ENCODE measurements around the gene SLC50A1.
"Not testable (repeated sequence)": the region's sequence is repeated elsewhere in the genome, so short reads cannot be mapped to it uniquely, and the experiment has no call there.

Gene SLC50A1

DNA sequence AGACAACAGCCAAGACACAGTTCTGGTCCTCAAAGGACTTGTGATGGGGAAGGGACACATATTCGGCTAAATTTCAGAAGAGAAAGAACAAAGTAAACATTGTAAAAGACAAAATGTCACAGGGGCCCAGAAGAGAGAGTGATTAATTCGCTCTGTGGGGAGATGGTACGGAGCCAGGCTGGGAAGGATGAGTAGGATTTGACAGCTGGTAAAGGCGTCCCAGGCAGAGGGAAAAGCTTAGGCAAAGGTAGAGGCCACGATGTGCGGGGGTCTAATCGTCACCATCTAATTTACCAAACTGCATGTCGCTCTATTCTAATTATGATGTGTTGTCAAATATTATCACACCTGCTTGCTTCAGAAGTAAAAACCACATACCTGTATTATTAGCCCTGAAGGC, 25.3 kb upstream of the SLC50A1 start:
- H3K27me3 Mint-ChIP-seq (ENCODE audit: low read depth, poor library complexity): peaks cover 19% of the 10 kb centered on the region
- no peak overlapping the region for H3K4me3 Mint-ChIP-seq
- no peaks in the 10 kb centered on the region for H3K36me3 Mint-ChIP-seq (ENCODE audit: low read depth)
- peaks cover 28% of the 10 kb centered on the region for H3K4me1 Mint-ChIP-seq
- DNase-seq: no peak
- H3K27ac Mint-ChIP-seq: no peak overlapping the region
- TF ChIP-seq, protein P1, sequence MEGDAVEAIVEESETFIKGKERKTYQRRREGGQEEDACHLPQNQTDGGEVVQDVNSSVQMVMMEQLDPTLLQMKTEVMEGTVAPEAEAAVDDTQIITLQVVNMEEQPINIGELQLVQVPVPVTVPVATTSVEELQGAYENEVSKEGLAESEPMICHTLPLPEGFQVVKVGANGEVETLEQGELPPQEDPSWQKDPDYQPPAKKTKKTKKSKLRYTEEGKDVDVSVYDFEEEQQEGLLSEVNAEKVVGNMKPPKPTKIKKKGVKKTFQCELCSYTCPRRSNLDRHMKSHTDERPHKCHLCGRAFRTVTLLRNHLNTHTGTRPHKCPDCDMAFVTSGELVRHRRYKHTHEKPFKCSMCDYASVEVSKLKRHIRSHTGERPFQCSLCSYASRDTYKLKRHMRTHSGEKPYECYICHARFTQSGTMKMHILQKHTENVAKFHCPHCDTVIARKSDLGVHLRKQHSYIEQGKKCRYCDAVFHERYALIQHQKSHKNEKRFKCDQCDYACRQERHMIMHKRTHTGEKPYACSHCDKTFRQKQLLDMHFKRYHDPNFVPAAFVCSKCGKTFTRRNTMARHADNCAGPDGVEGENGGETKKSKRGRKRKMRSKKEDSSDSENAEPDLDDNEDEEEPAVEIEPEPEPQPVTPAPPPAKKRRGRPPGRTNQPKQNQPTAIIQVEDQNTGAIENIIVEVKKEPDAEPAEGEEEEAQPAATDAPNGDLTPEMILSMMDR (IDR thresholded peaks at IDR 0.05): no peak
- no peaks in the 10 kb centered on the region for H3K9me3 Mint-ChIP-seq

DNA sequence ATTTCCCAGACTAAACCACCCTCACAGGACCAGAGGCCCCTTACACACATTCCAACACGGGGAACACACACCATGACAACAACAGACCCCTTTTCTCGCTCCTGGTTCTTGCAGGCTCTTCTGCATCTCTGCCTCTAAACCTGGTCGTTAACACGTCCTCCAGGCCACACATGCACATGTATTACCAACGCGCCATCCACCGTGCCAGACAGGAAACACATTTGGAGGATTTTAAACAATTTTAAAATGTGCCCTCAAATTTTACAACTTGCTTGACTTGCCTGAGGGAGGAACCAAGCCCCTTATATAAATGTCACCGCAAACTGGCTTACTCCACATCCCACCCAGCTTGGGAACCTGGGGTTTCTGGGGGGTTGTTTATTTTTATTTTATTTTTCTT, 24.8 kb upstream of the SLC50A1 start:
- DNase-seq: no peak
- H3K4me3 Mint-ChIP-seq: no peak overlapping the region
- no peak overlapping the region for H3K27ac Mint-ChIP-seq
- H3K9me3 Mint-ChIP-seq: no peaks in the 10 kb centered on the region
- peaks cover 28% of the 10 kb centered on the region for H3K4me1 Mint-ChIP-seq
- peaks cover 19% of the 10 kb centered on the region for H3K27me3 Mint-ChIP-seq (ENCODE audit: low read depth, poor library complexity)
- H3K36me3 Mint-ChIP-seq (ENCODE audit: low read depth): no peaks in the 10 kb centered on the region
- TF ChIP-seq, protein P1 (IDR thresholded peaks at IDR 0.05): no peak

DNA sequence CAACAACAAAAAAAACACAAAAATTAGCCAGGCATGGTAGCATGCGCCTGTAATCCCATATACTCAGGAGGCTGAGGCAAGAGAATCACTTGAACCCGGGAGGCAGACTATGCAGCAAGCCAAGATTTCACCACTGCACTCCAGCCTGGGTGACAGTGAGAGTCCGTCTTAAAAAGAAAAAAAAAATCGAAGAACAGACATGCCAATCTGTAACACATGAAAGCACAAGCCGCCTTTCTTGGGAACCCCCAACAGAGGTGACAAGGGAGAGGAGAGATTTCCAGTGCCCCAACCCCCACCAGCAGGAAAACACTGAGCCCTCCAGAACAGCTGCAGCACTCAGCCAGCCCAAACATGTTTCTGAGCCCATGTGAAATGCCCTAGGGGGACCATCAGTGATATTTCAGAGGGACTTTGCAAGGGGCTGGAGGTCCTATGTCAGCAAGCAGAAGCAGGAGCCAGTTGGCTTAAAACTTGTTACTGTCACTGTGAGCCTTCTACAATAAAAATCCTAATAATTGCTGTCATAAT, 22.1 kb upstream of the SLC50A1 start:
- Mint-ChIP-seq H3K27ac (no peak overlapping the region), H3K27me3 (ENCODE audit: low read depth, poor library complexity) (peaks cover 11% of the 10 kb centered on the region), H3K36me3 (ENCODE audit: low read depth) (no peaks in the 10 kb centered on the region), H3K9me3 (no peaks in the 10 kb centered on the region), H3K4me3 (no peak overlapping the region), H3K4me1 (peaks cover 28% of the 10 kb centered on the region)
- no peak for DNase-seq
- TF ChIP-seq, protein P1 (IDR thresholded peaks at IDR 0.05): no peak

DNA sequence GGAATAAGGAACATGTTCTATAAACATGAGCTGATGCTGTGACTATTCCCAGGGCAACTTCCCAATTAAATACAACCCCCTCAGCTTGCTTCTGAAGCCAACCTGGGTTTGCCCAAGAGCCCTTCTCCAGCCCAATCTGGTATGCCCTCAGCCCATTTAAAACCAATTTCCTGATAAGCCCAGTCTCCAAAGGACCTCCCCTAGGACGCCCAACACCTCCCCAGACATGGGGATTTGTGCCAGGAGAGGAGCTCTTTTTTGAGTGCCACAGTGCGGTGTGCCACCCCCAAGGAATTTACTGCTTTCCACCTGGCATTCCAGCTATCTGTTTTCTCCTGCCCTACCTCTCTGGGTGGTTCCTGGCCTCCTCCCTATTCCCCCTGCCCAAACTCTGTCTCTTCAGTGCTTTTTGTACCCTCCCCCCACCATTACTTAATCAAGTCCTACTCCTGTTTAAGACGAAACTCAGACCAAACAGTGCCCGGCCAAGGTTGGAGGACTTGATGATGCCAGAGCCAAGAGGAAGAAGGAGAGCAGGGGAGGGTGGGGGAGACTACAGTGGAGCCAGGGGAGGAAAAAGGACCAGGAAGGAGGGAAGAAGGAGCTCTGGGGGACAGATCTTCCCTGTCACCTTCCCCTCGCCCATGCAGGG, 19.4 kb upstream of the SLC50A1 start:
- Mint-ChIP-seq H3K4me3 (no peak overlapping the region), H3K27me3 (ENCODE audit: low read depth, poor library complexity) (peaks cover 24% of the 10 kb centered on the region), H3K36me3 (ENCODE audit: low read depth) (no peaks in the 10 kb centered on the region), H3K9me3 (no peaks in the 10 kb centered on the region), H3K27ac (no peak overlapping the region), H3K4me1 (peaks cover 19% of the 10 kb centered on the region)
- TF ChIP-seq, protein P1 (IDR thresholded peaks at IDR 0.05): no peak
- no peak for DNase-seq

DNA sequence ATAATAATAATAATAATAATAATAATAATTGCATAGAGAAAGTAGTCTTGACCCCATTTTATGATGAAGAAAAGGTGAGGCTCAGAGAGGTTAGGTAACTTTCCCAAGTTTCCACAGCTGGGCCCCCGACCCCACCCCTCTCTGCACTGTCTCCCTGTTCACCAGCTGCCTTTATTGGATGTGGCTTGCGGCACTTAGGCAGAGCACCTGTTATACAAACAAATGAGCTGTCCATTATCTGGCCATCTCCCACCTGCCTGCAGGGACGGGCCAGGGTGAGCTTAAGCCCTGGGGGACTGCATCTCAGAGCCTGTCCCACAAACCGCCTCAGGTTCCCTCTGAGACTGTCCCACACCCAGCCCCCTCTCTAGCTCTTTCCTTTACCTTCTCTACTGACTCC, 18.0 kb upstream of the SLC50A1 start:
- no peak for DNase-seq
- Mint-ChIP-seq H3K27me3 (ENCODE audit: low read depth, poor library complexity) (peaks cover 28% of the 10 kb centered on the region), H3K9me3 (no peaks in the 10 kb centered on the region), H3K36me3 (ENCODE audit: low read depth) (no peaks in the 10 kb centered on the region), H3K27ac (no peak overlapping the region), H3K4me1 (peaks cover 14% of the 10 kb centered on the region), H3K4me3 (no peak overlapping the region)
- TF ChIP-seq, protein P1 (IDR thresholded peaks at IDR 0.05): no peak

DNA sequence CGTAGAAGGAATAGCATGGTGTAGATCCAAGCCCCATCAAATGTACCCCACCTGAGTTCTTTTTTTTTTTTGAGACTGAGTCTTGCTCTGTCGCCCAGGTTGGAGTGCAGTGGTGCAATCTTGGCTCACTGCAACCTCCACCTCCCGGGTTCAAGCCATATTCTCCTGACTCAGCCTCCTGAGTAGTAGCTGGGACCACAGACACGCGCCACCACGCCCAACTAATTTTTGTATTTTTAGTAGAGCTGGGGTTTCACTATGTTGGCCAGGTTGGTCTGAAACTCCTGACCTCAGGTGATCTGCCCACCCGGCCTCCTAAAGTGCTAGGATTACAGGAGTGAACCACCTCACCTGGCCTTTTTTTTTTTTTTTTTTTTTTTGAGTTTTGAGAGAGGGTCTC, 17.6 kb upstream of the SLC50A1 start:
- not testable (repeated sequence) for H3K27ac Mint-ChIP-seq; H3K36me3 Mint-ChIP-seq (ENCODE audit: low read depth); H3K9me3 Mint-ChIP-seq; H3K4me3 Mint-ChIP-seq; DNase-seq
- Mint-ChIP-seq H3K27me3 (ENCODE audit: low read depth, poor library complexity) (peaks cover 31% of the 10 kb centered on the region), H3K4me1 (peaks cover 14% of the 10 kb centered on the region)
